ENCODE results near the gene TMEM45A.
"Not testable (repeated sequence)": the region's sequence is repeated elsewhere in the genome, so short reads cannot be mapped to it uniquely, and the experiment has no call there.

TMEM45A gene

DNA sequence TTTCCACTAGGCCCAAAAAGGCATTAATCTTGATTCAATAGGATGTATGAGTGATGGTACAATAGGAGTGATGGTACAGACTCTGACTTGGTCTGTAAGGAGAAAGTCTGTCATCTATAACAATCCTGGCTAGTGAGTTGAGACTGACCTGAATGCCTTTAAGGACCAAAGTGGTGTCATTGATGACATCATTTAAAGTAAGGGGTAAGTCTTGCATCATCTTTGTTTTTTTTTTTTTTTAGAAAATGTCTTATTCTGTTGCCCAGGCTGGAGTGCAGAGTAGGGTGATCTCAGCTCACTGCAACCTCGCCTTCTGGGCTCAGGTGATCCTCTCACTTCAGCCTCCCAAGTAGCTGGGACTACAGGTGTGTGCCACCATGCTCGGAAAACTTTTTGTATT is 5.6 kb upstream of the TMEM45A start:
- Histone ChIP-seq H3K27me3 (ENCODE audit: low read depth, low read length) (no peaks in the 10 kb centered on the region), H3K27ac (ENCODE audit: low read length) (no peak overlapping the region), H3K9me3 (ENCODE audit: control insufficient read depth in 1 of 2, low read length in 2 of 2) (no peaks in the 10 kb centered on the region), H3K36me3 (ENCODE audit: control insufficient read depth in 1 of 2, insufficient read depth in 2 of 2, low read length in 2 of 2) (no peaks in the 10 kb centered on the region), H3K4me3 (ENCODE audit: low read depth in 1 of 2, low read length in 2 of 2) (no peak overlapping the region), H3K4me1 (ENCODE audit: control insufficient read depth in 1 of 2, insufficient read depth in 2 of 2, low read length in 2 of 2) (no peaks in the 10 kb centered on the region)

DNA sequence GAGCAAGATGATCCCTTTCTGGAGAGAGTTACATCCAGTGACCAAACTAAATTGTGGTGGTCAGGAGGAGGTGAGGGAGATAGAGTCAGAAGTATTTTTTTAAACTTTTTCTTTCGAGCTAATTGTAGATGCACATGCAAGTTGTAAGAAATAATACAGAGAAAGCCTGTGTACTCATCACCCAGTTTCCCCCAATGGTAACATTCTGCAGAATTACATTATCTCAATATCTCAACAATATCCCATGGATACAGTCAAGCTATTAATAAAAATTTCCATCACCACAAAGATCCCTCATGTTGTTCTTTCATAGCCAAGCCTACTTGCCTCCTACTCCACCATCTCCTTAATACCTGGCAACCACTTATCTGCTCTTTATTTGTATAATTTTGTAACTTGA is 3.3 kb upstream of the TMEM45A start:
- Histone ChIP-seq H3K4me3 (ENCODE audit: low read depth in 1 of 2, low read length in 2 of 2) (no peak overlapping the region), H3K9me3 (ENCODE audit: control insufficient read depth in 1 of 2, low read length in 2 of 2) (no peaks in the 10 kb centered on the region), H3K27ac (ENCODE audit: low read length) (no peak overlapping the region), H3K27me3 (ENCODE audit: low read depth, low read length) (no peaks in the 10 kb centered on the region), H3K4me1 (ENCODE audit: control insufficient read depth in 1 of 2, insufficient read depth in 2 of 2, low read length in 2 of 2) (peaks cover 0 to 6% of the 10 kb centered on the region in 2 donors), H3K36me3 (ENCODE audit: control insufficient read depth in 1 of 2, insufficient read depth in 2 of 2, low read length in 2 of 2) (peaks cover 0 to 4% of the 10 kb centered on the region in 2 donors)

DNA sequence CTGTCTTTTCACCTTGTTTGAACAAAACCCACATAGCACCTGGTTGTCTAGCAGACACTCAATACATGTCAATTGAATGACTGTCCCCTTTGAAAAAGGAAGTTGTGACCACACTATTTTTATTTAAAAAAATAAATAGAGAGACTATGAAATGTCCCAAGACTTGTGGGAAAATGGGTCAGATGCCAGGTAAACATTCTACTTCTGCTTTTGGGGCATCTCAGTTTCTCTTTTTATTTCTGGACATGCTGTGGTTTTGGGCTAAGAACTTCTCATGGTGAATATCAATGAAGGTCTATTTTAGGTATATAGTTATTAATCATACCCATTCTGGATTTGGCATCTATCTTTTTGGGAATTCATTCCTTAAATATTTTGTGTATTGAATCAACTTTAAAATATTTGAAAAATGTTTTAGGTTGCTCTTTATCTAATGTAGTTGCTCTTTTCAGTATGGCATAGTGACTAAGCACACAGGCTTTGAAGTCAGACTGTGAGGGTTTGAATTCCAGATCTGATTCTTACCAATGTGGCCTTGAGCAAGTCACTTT is 4.4 kb downstream of the TMEM45A start:
- Histone ChIP-seq H3K27me3 (ENCODE audit: low read depth, low read length) (no peaks in the 10 kb centered on the region), H3K9me3 (ENCODE audit: control insufficient read depth in 1 of 2, low read length in 2 of 2) (no peaks in the 10 kb centered on the region), H3K36me3 (ENCODE audit: control insufficient read depth in 1 of 2, insufficient read depth in 2 of 2, low read length in 2 of 2) (peaks cover 0 to 4% of the 10 kb centered on the region in 2 donors), H3K4me1 (ENCODE audit: control insufficient read depth in 1 of 2, insufficient read depth in 2 of 2, low read length in 2 of 2) (peaks cover 0 to 6% of the 10 kb centered on the region in 2 donors), H3K27ac (ENCODE audit: low read length) (no peak overlapping the region), H3K4me3 (ENCODE audit: low read depth in 1 of 2, low read length in 2 of 2) (no peak overlapping the region)

DNA sequence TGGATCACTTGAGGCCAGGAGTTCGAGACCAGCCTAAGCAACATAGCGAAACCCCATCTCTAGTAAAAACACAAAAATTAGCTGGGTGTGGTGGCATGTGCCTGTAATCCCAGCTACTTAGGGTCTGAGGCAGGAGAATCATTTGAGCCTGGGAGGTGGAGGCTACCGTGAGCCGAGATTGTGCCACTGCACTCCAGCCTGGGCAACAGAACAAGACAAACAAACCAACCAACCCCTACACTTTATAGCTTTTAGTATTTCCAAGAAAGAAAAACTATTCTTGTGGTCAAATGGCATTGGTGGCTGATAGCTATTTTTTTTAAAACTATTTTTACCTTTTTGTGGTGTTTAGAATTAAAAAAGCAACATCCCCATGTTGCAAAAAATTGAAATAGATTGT is 7.2 kb downstream of the TMEM45A start:
- Histone ChIP-seq H3K27ac (ENCODE audit: low read length) (no peak overlapping the region), H3K4me3 (ENCODE audit: low read depth in 1 of 2, low read length in 2 of 2) (no peak overlapping the region), H3K27me3 (ENCODE audit: low read depth, low read length) (no peaks in the 10 kb centered on the region), H3K9me3 (ENCODE audit: control insufficient read depth in 1 of 2, low read length in 2 of 2) (no peaks in the 10 kb centered on the region), H3K4me1 (ENCODE audit: control insufficient read depth in 1 of 2, insufficient read depth in 2 of 2, low read length in 2 of 2) (no peaks in the 10 kb centered on the region), H3K36me3 (ENCODE audit: control insufficient read depth in 1 of 2, insufficient read depth in 2 of 2, low read length in 2 of 2) (no peaks in the 10 kb centered on the region)

DNA sequence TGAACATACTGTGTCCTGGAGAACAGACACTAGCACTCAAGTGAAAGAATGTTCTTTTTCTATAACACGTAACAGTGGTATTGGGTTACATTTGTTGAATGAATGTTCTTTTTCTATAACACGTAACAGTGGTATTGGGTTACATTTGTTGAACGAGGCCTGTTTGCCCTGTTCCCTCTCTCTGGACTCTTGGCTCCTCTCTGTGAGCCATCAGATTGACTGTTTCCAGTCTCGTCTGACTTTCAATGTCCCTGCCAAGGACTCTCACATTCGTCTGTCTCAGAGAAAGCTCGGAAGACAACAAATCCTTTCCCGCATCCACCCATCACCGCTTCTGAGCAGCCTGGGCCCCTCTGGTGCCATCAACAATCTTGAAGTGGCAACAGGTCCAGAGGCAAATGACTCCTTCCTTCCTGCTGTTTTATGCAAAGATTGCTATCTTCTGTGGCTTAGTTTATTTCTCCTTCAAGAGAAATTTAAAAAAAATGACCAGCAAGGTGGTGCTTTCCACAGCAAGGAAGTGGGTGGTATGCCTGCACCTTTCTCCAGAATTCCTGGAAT is 8.0 kb downstream of the TMEM45A start:
- Histone ChIP-seq H3K9me3 (ENCODE audit: control insufficient read depth in 1 of 2, low read length in 2 of 2) (no peaks in the 10 kb centered on the region), H3K36me3 (ENCODE audit: control insufficient read depth in 1 of 2, insufficient read depth in 2 of 2, low read length in 2 of 2) (no peaks in the 10 kb centered on the region), H3K4me1 (ENCODE audit: control insufficient read depth in 1 of 2, insufficient read depth in 2 of 2, low read length in 2 of 2) (no peaks in the 10 kb centered on the region), H3K27me3 (ENCODE audit: low read depth, low read length) (no peaks in the 10 kb centered on the region), H3K27ac (ENCODE audit: low read length) (no peak overlapping the region), H3K4me3 (ENCODE audit: low read depth in 1 of 2, low read length in 2 of 2) (no peak overlapping the region)

DNA sequence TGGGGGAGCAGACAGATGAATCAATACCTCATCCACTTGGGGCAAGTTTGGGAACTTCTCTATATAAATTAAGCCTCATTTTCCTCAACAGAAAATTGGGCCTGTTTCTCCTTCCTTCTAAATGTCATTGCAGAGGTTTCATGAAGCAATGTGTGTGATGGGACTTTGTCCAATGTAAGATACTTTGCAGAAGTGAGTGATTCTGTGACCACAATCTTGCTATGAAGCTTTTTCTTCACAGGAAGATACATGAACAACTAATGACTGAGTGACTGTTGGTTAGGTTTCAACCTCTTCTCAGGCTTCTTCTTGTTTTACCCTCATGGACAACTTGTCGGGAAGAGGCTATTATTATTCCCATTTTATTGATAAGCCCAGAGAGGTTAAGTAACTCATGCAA is 11.0 kb downstream of the TMEM45A start:
- H3K9me3 ChIP-seq (ENCODE audit: control insufficient read depth in 1 of 2, low read length in 2 of 2), result no peaks in the 10 kb centered on the region
- H3K27me3 ChIP-seq (ENCODE audit: low read depth, low read length), result no peaks in the 10 kb centered on the region
- H3K4me1 ChIP-seq (ENCODE audit: control insufficient read depth in 1 of 2, insufficient read depth in 2 of 2, low read length in 2 of 2), result no peaks in the 10 kb centered on the region
- H3K4me3 ChIP-seq (ENCODE audit: low read depth in 1 of 2, low read length in 2 of 2), result no peak overlapping the region
- H3K36me3 ChIP-seq (ENCODE audit: control insufficient read depth in 1 of 2, insufficient read depth in 2 of 2, low read length in 2 of 2), result no peaks in the 10 kb centered on the region
- no peak overlapping the region for H3K27ac ChIP-seq (ENCODE audit: low read length)

DNA sequence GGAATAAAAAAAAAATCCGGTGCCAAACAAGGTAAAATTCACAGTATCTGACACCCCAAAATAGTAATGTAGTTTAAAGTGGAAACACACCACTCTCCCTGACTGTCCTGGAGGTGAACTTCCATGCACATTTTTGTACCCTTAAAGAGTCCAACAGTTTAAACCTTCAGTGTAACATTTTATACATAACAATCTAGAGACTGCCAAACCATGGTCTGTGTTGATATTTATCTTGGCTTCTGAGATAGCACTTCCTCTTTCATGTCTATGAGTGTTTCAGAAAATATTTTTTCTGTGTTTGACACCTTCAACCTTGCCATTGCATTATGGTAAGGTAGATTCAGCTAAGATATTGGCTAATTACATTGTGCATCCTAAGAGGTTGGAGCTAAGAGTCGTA is 13.9 kb downstream of the TMEM45A start:
- no peaks in the 10 kb centered on the region for H3K9me3 ChIP-seq (ENCODE audit: control insufficient read depth in 1 of 2, low read length in 2 of 2)
- no peaks in the 10 kb centered on the region for H3K4me1 ChIP-seq (ENCODE audit: control insufficient read depth in 1 of 2, insufficient read depth in 2 of 2, low read length in 2 of 2)
- H3K36me3 ChIP-seq (ENCODE audit: control insufficient read depth in 1 of 2, insufficient read depth in 2 of 2, low read length in 2 of 2), result no peaks in the 10 kb centered on the region
- no peak overlapping the region for H3K4me3 ChIP-seq (ENCODE audit: low read depth in 1 of 2, low read length in 2 of 2)
- no peak overlapping the region for H3K27ac ChIP-seq (ENCODE audit: low read length)
- no peaks in the 10 kb centered on the region for H3K27me3 ChIP-seq (ENCODE audit: low read depth, low read length)

DNA sequence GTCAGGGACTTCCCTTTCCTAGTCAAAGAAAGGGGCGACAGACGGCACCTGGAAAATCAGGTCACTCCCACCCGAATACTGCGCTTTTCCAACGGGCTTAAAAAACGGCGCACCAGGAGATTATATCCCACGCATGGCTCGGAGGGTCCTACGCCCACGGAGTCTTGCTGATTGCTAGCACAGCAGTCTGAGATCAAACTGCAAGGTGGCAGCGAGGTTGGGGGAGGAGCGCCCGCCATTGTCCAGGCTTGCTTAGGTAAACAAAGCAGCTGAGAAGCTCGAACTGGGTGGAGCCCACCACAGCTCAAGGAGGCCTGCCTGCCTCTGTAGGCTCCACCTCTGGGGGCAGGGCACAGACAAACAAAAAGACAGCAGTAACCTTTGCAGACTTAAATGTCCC is 17.4 kb downstream of the TMEM45A start:
- not testable (repeated sequence) for H3K4me3 ChIP-seq (ENCODE audit: low read depth in 1 of 2, low read length in 2 of 2); H3K9me3 ChIP-seq (ENCODE audit: control insufficient read depth in 1 of 2, low read length in 2 of 2); H3K36me3 ChIP-seq (ENCODE audit: control insufficient read depth in 1 of 2, insufficient read depth in 2 of 2, low read length in 2 of 2); H3K27me3 ChIP-seq (ENCODE audit: low read depth, low read length); H3K27ac ChIP-seq (ENCODE audit: low read length); H3K4me1 ChIP-seq (ENCODE audit: control insufficient read depth in 1 of 2, insufficient read depth in 2 of 2, low read length in 2 of 2)

DNA sequence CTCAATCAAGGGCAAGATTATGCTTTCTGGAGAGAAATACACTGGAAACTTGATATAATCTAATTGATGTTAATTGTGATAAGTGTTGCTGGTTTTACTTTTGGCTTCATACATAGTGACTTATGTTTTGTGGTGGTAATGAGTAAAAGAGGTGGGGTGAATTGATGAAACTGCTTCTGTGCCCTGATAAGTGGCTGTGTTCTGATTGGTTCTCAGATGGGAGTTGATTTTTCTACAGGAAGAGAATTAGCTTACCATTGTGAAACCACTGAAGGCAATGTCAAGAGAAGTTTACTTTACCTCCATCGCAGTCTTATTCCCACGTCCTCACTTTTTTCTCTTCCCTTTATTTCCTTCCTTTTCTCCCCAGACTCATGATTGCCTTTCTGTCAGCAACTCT is 23.8 kb downstream of the TMEM45A start:
- no peaks in the 10 kb centered on the region for H3K36me3 ChIP-seq (ENCODE audit: control insufficient read depth in 1 of 2, insufficient read depth in 2 of 2, low read length in 2 of 2)
- no peaks in the 10 kb centered on the region for H3K27me3 ChIP-seq (ENCODE audit: low read depth, low read length)
- H3K4me1 ChIP-seq (ENCODE audit: control insufficient read depth in 1 of 2, insufficient read depth in 2 of 2, low read length in 2 of 2), result no peaks in the 10 kb centered on the region
- H3K27ac ChIP-seq (ENCODE audit: low read length), result no peak overlapping the region
- H3K4me3 ChIP-seq (ENCODE audit: low read depth in 1 of 2, low read length in 2 of 2), result no peak overlapping the region
- no peaks in the 10 kb centered on the region for H3K9me3 ChIP-seq (ENCODE audit: control insufficient read depth in 1 of 2, low read length in 2 of 2)

DNA sequence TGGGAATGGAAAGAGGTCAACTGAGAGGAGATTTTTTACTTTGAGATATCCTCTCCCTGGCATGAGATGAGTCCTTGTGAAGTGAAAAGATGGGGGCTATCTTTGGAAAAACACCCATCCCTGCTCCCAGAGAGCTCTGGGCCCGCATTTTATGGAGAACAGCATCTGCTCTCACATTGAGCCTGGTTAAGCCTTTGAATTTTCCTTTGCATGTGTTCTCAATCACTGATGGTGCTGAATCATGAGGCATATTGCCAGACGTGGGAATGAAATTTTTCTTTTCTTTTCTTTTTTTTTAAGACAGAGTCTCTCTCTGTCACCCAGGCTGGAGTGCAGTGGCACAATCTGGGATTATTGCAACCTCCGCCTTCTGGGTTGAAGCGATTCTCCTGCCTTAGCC is 24.4 kb downstream of the TMEM45A start:
- no peaks in the 10 kb centered on the region for H3K27me3 ChIP-seq (ENCODE audit: low read depth, low read length)
- H3K4me3 ChIP-seq (ENCODE audit: low read depth in 1 of 2, low read length in 2 of 2), result no peak overlapping the region
- H3K4me1 ChIP-seq (ENCODE audit: control insufficient read depth in 1 of 2, insufficient read depth in 2 of 2, low read length in 2 of 2), result no peaks in the 10 kb centered on the region
- no peak overlapping the region for H3K27ac ChIP-seq (ENCODE audit: low read length)
- no peaks in the 10 kb centered on the region for H3K36me3 ChIP-seq (ENCODE audit: control insufficient read depth in 1 of 2, insufficient read depth in 2 of 2, low read length in 2 of 2)
- H3K9me3 ChIP-seq (ENCODE audit: control insufficient read depth in 1 of 2, low read length in 2 of 2), result no peaks in the 10 kb centered on the region

DNA sequence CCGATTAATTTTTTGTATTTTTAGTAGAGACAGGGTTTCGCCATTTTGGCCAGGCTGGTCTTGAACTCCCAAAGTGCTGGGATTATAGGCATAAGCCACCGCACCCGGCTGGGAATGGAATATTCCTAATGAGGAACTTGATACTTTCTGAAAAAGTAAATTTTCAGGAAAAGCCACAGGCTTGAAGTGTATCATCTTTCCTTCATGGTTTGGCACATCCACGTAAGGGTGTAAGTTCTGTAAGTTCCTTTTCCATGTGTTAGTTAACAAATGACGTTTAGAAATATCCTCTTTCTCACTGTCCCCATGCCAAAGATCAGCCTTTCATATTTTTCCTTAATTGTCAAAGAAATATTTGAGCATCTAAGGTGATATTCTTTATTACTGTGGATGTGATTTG is 24.9 kb downstream of the TMEM45A start:
- no peaks in the 10 kb centered on the region for H3K27me3 ChIP-seq (ENCODE audit: low read depth, low read length)
- no peaks in the 10 kb centered on the region for H3K9me3 ChIP-seq (ENCODE audit: control insufficient read depth in 1 of 2, low read length in 2 of 2)
- H3K4me1 ChIP-seq (ENCODE audit: control insufficient read depth in 1 of 2, insufficient read depth in 2 of 2, low read length in 2 of 2), result no peaks in the 10 kb centered on the region
- no peak overlapping the region for H3K4me3 ChIP-seq (ENCODE audit: low read depth in 1 of 2, low read length in 2 of 2)
- no peak overlapping the region for H3K27ac ChIP-seq (ENCODE audit: low read length)
- no peaks in the 10 kb centered on the region for H3K36me3 ChIP-seq (ENCODE audit: control insufficient read depth in 1 of 2, insufficient read depth in 2 of 2, low read length in 2 of 2)

DNA sequence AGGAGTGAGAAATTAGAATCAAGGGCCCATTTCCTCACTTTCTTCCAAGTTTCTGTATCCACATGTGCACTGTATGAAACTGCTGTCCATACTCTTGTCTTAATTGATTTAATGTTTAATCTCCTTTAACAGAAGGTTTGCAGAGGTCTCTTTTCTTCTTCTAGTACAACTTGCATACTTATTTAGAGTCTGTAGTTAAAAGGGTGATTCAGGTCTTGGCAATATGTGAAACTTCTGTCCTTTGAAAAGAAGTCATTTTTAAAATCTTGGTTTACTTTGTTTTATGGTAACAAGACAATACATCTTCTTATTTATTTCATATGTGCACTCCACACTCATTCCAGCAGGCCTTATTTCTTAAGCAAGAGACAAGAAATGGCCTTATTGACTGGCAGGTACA is 25.8 kb downstream of the TMEM45A start:
- Histone ChIP-seq H3K9me3 (ENCODE audit: control insufficient read depth in 1 of 2, low read length in 2 of 2) (no peaks in the 10 kb centered on the region), H3K27me3 (ENCODE audit: low read depth, low read length) (no peaks in the 10 kb centered on the region), H3K4me3 (ENCODE audit: low read depth in 1 of 2, low read length in 2 of 2) (no peak overlapping the region), H3K27ac (ENCODE audit: low read length) (no peak overlapping the region), H3K36me3 (ENCODE audit: control insufficient read depth in 1 of 2, insufficient read depth in 2 of 2, low read length in 2 of 2) (no peaks in the 10 kb centered on the region), H3K4me1 (ENCODE audit: control insufficient read depth in 1 of 2, insufficient read depth in 2 of 2, low read length in 2 of 2) (no peaks in the 10 kb centered on the region)

Measured in muscle layer of duodenum (tissue), 2 donors.